ENCODE measurements around the gene FXN. TPM values are rescaled to one million over a fixed set of nuclear protein-coding genes. Genes with fewer than 3 reads are reported as not detected.

The FXN gene
- total and polyA plus RNA-seq, 12 donors: 7.8 to 41.8 (median 35.0) TPM

GRCh38 chr9:69143291-69143690, 107.7 kb downstream of the FXN start:
- intact Hi-C loops (cut with DNase I): loop anchor here in 5 of 10 donors (5.0 to 10.0 kb wide), 3 partner anchors 49 to 88 kb away; no protein-coding TSS in a partner anchor
- H3K27me3 ChIP-seq: no peaks in the 10 kb centered on the region
- peak overlapping the region in 4 of 10 donors; percentile 10 to 73 (median 40) for H3K27ac ChIP-seq
- WGBS, 2 donors: 72 to 73% methylated on average over 1 of the region's 1 CpG
- no peaks in the 10 kb centered on the region for H3K9me3 ChIP-seq
- no peak overlapping the region for H3K4me3 ChIP-seq
- ATAC-seq: peak in 4 of 8 donors; percentile 13 to 47 (median 34)
- DNase-seq: peak in 1 of 2 donors; percentile 2
- no peaks in the 10 kb centered on the region for H3K36me3 ChIP-seq
- H3K4me1 ChIP-seq: peaks cover 0 to 51% (median 24%) of the 10 kb centered on the region in 9 donors
- no peak for TF ChIP-seq CTCF (IDR thresholded peaks at IDR 0.05)

GRCh38 chr9:69145144-69145715, 109.7 kb downstream of the FXN start:
- H3K27me3 ChIP-seq: no peaks in the 10 kb centered on the region
- no peaks in the 10 kb centered on the region for H3K9me3 ChIP-seq
- H3K4me1 ChIP-seq: peaks cover 4 to 56% (median 31%) of the 10 kb centered on the region in 9 donors
- DNase-seq (no peak), ATAC-seq (no peak)
- intact Hi-C loops (cut with DNase I): loop anchor here in 4 of 10 donors (5.0 to 10.0 kb wide), 3 partner anchors 47 to 90 kb away; no protein-coding TSS in a partner anchor
- no peaks in the 10 kb centered on the region for H3K36me3 ChIP-seq
- no peak overlapping the region for H3K27ac ChIP-seq
- WGBS, 2 donors: 96 to 98% methylated on average over 8 of the region's 8 CpGs
- no peak overlapping the region for H3K4me3 ChIP-seq
- no peak for TF ChIP-seq CTCF (IDR thresholded peaks at IDR 0.05)

- no peak for ATAC-seq
- Histone ChIP-seq H3K36me3 (peaks cover 0 to 8% (median 0%) of the 10 kb centered on the region in 9 donors), H3K4me1 (peaks cover 4 to 42% (median 27%) of the 10 kb centered on the region in 9 donors), H3K27ac (no peak overlapping the region), H3K4me3 (no peak overlapping the region), H3K27me3 (no peaks in the 10 kb centered on the region), H3K9me3 (no peaks in the 10 kb centered on the region)
- intact Hi-C loops (cut with DNase I): loop anchor here in 4 of 10 donors (5.0 to 10.0 kb wide), 3 partner anchors 45 to 92 kb away; no protein-coding TSS in a partner anchor
- no peak for TF ChIP-seq CTCF (IDR thresholded peaks at IDR 0.05)
- 95 to 97% methylated on average over 11 of the region's 11 CpGs for WGBS, 2 donors
- no peak for DNase-seq
Observed at GRCh38 chr9:69147041-69147834, 111.7 kb downstream of the FXN start.

GRCh38 chr9:69149321-69149807, 113.8 kb downstream of the FXN start:
- H3K9me3 ChIP-seq: no peaks in the 10 kb centered on the region
- H3K27me3 ChIP-seq: no peaks in the 10 kb centered on the region
- peak overlapping the region in 9 of 10 donors; percentile 0 to 73 (median 60) for H3K27ac ChIP-seq
- ATAC-seq (peak in 7 of 8 donors; percentile 34 to 77 (median 65)), DNase-seq (peak in 1 of 2 donors; percentile 28)
- H3K36me3 ChIP-seq: peaks cover 0 to 10% (median 0%) of the 10 kb centered on the region in 9 donors
- TF ChIP-seq CTCF (IDR thresholded peaks at IDR 0.05): peak in 7 of 9 donors; percentile 14 to 60 (median 34)
- WGBS, 2 donors: 9 to 15% methylated on average over 7 of the region's 7 CpGs
- intact Hi-C loops (cut with DNase I): loop anchor here in 4 of 10 donors (5.0 to 10.0 kb wide), 3 partner anchors 43 to 95 kb away; no protein-coding TSS in a partner anchor
- peak overlapping the region in 2 of 10 donors; percentile 7 to 9 for H3K4me3 ChIP-seq
- peaks cover 4 to 29% (median 14%) of the 10 kb centered on the region in 9 donors for H3K4me1 ChIP-seq
